Measurements from ENCODE around the gene ABHD16A. TPM values are rescaled to one million over a fixed set of nuclear protein-coding genes. Genes with fewer than 3 reads are reported as not detected.
A peak's percentile ranks its signal among the peaks of the same experiment; 100 is the strongest.

ABHD16A gene
- total and polyA plus RNA-seq, 2 of the 13 experiments (the other 11 are each of a cell fraction or from before 2014, with no cell fraction given) = 43.5 to 45.4 TPM

- TF ChIP-seq, protein P1, sequence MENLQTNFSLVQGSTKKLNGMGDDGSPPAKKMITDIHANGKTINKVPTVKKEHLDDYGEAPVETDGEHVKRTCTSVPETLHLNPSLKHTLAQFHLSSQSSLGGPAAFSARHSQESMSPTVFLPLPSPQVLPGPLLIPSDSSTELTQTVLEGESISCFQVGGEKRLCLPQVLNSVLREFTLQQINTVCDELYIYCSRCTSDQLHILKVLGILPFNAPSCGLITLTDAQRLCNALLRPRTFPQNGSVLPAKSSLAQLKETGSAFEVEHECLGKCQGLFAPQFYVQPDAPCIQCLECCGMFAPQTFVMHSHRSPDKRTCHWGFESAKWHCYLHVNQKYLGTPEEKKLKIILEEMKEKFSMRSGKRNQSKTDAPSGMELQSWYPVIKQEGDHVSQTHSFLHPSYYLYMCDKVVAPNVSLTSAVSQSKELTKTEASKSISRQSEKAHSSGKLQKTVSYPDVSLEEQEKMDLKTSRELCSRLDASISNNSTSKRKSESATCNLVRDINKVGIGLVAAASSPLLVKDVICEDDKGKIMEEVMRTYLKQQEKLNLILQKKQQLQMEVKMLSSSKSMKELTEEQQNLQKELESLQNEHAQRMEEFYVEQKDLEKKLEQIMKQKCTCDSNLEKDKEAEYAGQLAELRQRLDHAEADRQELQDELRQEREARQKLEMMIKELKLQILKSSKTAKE (CRISPR knock-in tag; IDR thresholded peaks at IDR 0.05; ENCODE audit: borderline replicate concordance) = no peak
- TF ChIP-seq ZNF44 (CRISPR knock-in tag; IDR thresholded peaks at IDR 0.05) (no peak), HNF4A (CRISPR knock-in tag; IDR thresholded peaks at IDR 0.05) (no peak), ZNF282 (IDR thresholded peaks at IDR 0.05; ENCODE audit: partially characterized antibody) (no peak), ZNF484 (CRISPR knock-in tag; IDR thresholded peaks at IDR 0.05; ENCODE audit: borderline replicate concordance, low read depth) (no peak), PHB2 (IDR thresholded peaks at IDR 0.05; ENCODE audit: partially characterized antibody) (no peak), ZBTB39 (CRISPR knock-in tag; IDR thresholded peaks at IDR 0.05) (no peak), MIER2 (CRISPR knock-in tag; IDR thresholded peaks at IDR 0.05) (peak; percentile 91), MEIS2 (CRISPR knock-in tag; IDR thresholded peaks at IDR 0.05) (peak; percentile 15; the same call in 1 of the 2 replicates), ZBTB1 (CRISPR knock-in tag; IDR thresholded peaks at IDR 0.05; ENCODE audit: borderline replicate concordance) (no peak), GPN1 (CRISPR knock-in tag; IDR thresholded peaks at IDR 0.05; ENCODE audit: borderline replicate concordance) (no peak), MTF2 (CRISPR knock-in tag; IDR thresholded peaks at IDR 0.05; ENCODE audit: borderline replicate concordance) (no peak), ZNF136 (CRISPR knock-in tag; IDR thresholded peaks at IDR 0.05; ENCODE audit: low read depth) (no peak), ZNF230 (CRISPR knock-in tag; IDR thresholded peaks at IDR 0.05) (no peak), GATA4 (IDR thresholded peaks at IDR 0.05; ENCODE audit: borderline replicate concordance, low read depth) (peak; percentile 52; the same call in 1 of the 2 replicates), ZFYVE20 (CRISPR knock-in tag; IDR thresholded peaks at IDR 0.05; ENCODE audit: borderline replicate concordance, low read depth) (no peak), HNRNPH1 (optimal IDR thresholded peaks at IDR 0.05; ENCODE audit: low read depth, low read length) (no peak), RBM39 (IDR thresholded peaks at IDR 0.05; ENCODE audit: low read depth, low read length, poor library complexity, severe bottlenecking) (no peak)
- TF ChIP-seq, protein P2, sequence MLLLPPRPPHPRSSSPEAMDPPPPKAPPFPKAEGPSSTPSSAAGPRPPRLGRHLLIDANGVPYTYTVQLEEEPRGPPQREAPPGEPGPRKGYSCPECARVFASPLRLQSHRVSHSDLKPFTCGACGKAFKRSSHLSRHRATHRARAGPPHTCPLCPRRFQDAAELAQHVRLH (CRISPR knock-in tag; IDR thresholded peaks at IDR 0.05; ENCODE audit: borderline replicate concordance, low read depth) = no peak
- TF ChIP-seq, protein P3, sequence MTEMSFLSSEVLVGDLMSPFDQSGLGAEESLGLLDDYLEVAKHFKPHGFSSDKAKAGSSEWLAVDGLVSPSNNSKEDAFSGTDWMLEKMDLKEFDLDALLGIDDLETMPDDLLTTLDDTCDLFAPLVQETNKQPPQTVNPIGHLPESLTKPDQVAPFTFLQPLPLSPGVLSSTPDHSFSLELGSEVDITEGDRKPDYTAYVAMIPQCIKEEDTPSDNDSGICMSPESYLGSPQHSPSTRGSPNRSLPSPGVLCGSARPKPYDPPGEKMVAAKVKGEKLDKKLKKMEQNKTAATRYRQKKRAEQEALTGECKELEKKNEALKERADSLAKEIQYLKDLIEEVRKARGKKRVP (CRISPR knock-in tag; IDR thresholded peaks at IDR 0.05) = no peak
- TF ChIP-seq, protein P4, sequence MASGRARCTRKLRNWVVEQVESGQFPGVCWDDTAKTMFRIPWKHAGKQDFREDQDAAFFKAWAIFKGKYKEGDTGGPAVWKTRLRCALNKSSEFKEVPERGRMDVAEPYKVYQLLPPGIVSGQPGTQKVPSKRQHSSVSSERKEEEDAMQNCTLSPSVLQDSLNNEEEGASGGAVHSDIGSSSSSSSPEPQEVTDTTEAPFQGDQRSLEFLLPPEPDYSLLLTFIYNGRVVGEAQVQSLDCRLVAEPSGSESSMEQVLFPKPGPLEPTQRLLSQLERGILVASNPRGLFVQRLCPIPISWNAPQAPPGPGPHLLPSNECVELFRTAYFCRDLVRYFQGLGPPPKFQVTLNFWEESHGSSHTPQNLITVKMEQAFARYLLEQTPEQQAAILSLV (CRISPR knock-in tag; IDR thresholded peaks at IDR 0.05; ENCODE audit: borderline replicate concordance) = no peak
Measured at GRCh38 chr6:31659649-31660380, 43.3 kb downstream of the ABHD16A start (continued).
